ENCODE measurements around the gene SLC7A7.

- TF ChIP-seq RNF2 (IDR thresholded peaks at IDR 0.05; ENCODE audit: borderline replicate concordance, low read depth) (no peak), CTCF (IDR thresholded peaks at IDR 0.05) (no peak), EP300 (IDR thresholded peaks at IDR 0.05) (no peak), PHF8 (IDR thresholded peaks at IDR 0.05; ENCODE audit: borderline replicate concordance, low read depth) (no peak), USF2 (IDR thresholded peaks at IDR 0.05) (no peak), CEBPB (IDR thresholded peaks at IDR 0.05) (no peak), POLR2A (IDR thresholded peaks at IDR 0.05; ENCODE audit: low read length) (no peak), ZFP36 (IDR thresholded peaks at IDR 0.05; ENCODE audit: borderline replicate concordance, partially characterized antibody) (no peak), ZNF302 (CRISPR knock-in tag; IDR thresholded peaks at IDR 0.05) (no peak), E2F6 (IDR thresholded peaks at IDR 0.05; ENCODE audit: borderline replicate concordance, low read depth) (no peak), RAD21 (conservative IDR thresholded peaks at IDR 0.05 in 1 of 2, IDR thresholded peaks at IDR 0.05 in 1 of 2) (no peak), MAX (IDR thresholded peaks at IDR 0.05) (no peak), KDM1A (IDR thresholded peaks at IDR 0.05; ENCODE audit: low read depth) (no peak)
- TF ChIP-seq, protein P1, sequence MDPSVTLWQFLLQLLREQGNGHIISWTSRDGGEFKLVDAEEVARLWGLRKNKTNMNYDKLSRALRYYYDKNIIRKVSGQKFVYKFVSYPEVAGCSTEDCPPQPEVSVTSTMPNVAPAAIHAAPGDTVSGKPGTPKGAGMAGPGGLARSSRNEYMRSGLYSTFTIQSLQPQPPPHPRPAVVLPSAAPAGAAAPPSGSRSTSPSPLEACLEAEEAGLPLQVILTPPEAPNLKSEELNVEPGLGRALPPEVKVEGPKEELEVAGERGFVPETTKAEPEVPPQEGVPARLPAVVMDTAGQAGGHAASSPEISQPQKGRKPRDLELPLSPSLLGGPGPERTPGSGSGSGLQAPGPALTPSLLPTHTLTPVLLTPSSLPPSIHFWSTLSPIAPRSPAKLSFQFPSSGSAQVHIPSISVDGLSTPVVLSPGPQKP (IDR thresholded peaks at IDR 0.05; ENCODE audit: low read depth, low read length) = no peak
These were observed 12.2 kb downstream of the SLC7A7 start for GRCh38 chr14:22802860-22803686.
